NOMO-1 (cell line): ENCODE results near the gene HTR1D.
"Not testable (repeated sequence)": the region's sequence is repeated elsewhere in the genome, so short reads cannot be mapped to it uniquely, and the experiment has no call there.

Experiments
- DNase-seq, 2 experiments: peaks; one replicate each; lab custom pipeline; 2025; ENCODE audit not compliant: unreplicated experiment in 2 of 2; lab: John Stamatoyannopoulos, UW

Gene HTR1D, protein sequence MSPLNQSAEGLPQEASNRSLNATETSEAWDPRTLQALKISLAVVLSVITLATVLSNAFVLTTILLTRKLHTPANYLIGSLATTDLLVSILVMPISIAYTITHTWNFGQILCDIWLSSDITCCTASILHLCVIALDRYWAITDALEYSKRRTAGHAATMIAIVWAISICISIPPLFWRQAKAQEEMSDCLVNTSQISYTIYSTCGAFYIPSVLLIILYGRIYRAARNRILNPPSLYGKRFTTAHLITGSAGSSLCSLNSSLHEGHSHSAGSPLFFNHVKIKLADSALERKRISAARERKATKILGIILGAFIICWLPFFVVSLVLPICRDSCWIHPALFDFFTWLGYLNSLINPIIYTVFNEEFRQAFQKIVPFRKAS

DNA sequence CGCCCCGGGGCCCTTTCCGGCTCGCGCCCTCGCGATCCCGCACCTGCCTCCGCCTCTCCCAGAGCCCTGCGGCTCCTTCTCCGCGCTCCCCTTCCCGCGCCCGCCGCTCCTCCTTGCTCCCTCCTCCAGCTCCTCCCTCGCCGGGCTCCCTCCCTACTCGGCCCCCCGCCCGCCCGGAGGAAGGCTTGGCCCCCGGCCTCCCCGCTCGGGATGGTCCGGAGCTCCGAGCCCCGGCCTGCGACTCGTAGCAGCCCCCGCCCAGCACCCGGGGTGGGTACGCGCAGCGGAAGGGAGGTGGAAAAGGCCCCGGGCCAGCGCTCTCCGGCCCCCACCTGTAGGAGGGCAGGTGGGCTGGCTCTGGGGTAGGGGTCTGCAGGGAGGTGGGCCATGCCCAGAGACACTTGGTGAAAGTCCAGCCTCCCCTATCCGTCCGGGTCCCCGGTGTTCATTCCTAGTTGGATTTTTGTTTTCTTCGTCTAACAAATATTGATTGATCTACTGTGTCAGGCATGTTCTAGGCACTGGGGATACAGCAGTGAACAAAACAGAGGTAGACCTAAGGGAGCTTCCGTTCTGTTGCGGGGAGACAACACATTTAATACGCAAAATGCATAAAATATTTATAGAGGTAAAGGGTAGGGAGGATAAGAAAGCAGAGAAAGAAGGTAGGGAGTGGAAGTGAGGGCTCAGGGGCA lies at the start of gene HTR1D:
TSS of gene HTR1D (minus strand) at position 82 of the 695 bp plus-strand sequence. CDS start 23,283 bp downstream, outside the sequence.
- DNase-seq = no peak

DNA sequence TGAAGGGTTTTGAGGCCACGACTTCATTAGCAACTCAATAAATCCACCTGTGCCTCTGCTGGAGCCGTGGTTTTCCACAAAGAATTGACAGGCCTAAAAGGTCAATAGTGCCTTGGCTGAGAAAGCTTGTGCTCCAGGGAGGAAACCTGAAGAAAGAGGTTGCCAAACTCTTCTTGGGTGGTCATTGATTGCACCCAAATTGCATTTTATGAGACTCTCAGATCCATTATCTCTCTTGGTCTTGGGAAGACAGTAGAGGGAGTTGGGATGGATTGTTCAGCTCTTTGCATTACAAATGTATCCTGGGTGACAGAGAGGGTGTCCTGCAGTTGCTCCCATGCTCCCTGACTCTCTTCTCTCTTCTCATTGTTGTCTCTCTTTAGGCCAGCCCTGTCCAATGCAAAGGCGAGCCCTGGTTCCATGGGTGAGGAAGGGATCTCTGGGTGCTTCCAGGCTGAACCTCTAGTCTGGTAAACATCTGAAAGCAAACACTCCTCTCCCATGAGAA lies 46.1 kb upstream of the HTR1D start:
- DNase-seq = no peak

DNA sequence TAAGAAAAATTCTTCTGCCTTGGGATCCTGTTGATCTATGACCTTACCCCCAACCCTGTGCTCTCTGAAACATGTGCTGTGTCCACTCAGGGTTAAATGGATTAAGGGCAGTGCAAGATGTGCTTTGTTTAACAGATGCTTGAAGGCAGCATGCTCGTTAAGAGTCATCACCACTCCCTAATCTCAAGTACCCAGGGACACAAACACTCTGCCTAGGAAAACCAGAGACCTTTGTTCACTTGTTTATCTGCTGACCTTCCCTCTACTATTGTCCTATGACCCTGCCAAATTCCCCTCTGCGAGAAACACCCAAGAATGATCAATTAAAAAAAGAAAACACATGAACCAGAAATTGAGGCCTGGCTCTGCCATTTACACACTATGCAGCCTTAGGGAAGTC lies 40.8 kb upstream of the HTR1D start:
- not testable (repeated sequence) for DNase-seq

DNA sequence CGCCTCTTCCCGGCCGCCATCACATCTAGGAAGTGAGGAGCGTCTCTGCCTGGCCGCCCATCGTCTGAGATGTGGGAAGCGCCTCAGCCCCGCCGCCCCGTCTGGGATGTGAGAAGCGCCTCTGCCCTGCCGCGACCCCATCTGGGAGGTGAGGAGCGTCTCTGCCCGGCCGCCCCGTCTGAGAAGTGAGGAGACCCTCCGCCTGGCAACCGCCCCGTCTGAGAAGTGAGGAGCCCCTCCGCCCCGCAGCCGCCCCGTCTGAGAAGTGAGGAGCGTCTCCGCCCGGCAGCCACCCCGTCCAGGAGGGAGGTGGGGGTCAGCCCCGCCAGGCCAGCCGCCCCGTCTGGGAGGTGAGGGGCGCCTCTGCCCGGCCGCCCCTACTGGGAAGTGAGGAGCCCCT lies 40.1 kb upstream of the HTR1D start:
- not testable (repeated sequence) for DNase-seq

DNA sequence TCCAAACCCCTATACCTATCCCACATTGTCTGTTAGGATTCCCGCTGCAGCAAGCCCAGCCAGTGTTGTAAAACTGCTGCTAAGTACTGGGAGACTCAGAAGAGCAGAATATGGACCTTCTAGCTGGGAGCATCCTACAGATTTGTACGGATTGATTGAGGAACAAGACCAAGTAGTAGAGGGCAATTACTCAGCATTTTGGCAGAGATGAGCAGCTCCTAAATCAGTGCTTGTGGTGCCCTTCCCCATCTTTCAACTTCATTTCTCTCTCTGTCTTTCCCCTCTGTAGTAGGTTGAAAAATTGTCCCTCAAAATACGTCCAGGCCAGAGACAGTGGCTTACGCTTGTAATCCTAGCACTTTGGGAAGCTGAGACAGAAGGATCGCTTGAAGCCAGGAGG lies 37.3 kb upstream of the HTR1D start:
- no peak for DNase-seq

DNA sequence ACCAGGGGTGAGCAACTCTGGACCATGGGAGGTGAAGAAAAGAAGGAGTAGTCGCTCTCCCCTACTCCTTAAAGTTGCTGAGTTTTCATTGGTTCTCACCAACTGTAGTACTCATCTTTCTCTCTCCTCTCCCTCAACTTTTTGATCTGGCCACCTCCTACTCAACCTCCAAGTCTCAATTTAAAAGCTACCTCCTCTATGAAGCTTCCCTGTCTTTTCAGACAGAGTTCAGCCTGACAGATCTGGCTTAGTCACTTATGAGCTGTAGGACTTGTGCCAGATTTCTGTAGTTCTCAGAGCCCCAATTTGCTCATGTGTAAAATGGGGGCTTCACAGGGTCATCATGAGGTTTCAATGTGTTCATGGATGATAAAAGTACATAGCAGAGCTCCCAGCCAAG lies 34.5 kb upstream of the HTR1D start:
- DNase-seq = no peak

DNA sequence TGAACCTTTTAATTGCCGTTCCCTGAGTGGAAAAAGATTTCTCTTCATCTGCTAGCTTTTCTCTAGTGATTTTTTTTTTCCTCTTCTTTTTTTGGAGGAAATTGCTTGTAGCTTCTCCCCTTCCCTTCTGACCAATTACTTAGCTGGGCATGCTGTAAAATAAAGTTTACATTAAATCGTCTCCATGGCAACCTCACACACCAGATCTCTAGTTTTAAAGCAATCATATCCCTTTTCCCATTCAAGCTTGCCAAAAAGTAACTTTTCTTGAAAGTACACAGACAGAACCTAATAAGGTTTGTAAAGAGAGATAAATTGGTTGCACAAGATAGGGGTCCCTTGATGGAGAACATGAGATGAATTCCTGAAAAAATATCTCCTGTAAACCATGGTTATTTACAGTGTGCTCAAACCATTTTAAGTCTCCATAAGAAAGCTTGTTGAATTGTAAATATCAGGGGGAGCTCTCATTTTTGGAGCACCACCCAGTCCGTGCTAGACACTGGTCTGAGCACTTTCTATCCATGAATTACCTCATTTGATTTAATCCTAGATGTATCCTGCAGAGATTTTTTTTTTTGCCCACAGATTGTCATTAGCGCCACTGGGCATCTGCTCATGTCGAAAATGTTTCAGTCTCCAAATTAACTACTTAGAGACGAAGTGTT lies 32.6 kb upstream of the HTR1D start:
- DNase-seq = no peak

DNA sequence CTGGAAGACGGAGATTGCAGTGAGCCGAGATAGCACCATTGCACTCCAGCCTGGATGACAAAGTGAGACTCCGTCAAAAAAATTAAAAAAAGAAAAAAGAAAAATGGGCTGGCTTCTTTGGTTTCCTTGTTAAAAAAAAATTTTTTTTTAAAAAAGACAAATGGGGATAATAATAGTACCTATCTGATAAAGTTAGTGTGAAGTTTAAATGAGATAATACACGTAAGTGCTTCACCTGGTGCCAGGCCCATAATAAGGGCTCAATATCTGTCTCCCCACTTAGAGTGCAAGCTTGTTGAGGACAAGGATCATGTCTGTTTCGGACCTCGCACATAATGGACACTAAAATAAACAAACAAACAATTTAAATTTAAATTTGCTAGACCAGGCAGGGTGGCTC lies 30.0 kb upstream of the HTR1D start:
- DNase-seq = no peak

DNA sequence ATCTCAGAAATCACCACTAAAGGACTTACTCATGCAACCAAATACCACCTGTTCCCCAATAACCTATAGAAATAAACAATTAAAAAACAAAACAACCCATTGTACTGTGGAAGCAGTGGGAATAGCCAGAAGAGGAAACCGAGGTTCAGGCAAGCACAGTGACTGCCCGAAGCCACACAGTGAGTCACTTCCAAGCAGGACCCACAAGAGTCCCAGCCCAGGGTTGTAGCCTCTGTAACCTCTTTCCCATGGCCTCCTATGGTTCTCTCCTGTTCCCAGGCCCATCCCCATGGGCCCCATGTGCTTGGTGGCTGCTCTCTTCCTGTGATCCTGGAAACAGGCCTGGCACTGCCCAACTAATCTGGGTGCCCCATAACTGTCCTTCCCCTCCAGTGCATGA lies 29.0 kb upstream of the HTR1D start:
- DNase-seq = no peak

DNA sequence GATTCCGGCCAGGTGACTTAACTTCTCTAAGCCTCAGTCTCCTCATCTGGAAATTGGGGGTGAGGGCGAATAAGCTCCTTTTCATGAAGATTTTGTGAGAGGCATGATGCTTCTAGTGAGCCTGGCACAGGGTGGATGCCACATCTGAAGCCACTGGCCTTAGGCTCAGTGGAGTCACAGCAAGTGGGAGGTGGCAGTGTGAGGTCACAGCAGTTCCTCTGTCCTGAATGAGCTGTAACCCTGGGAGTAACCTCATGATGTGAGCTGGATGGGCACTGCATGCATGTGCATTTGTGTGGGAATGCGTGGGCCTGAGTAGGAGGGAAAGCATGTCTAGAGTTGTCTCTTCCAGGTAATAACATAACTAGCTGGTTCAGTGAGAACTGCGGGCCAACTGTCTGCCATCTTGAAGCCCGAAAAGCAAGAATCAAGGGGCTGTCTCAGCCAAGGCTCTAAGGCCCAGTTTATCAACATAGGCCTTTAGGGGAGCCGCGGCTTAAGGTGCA lies 27.0 kb upstream of the HTR1D start:
- DNase-seq = no peak

DNA sequence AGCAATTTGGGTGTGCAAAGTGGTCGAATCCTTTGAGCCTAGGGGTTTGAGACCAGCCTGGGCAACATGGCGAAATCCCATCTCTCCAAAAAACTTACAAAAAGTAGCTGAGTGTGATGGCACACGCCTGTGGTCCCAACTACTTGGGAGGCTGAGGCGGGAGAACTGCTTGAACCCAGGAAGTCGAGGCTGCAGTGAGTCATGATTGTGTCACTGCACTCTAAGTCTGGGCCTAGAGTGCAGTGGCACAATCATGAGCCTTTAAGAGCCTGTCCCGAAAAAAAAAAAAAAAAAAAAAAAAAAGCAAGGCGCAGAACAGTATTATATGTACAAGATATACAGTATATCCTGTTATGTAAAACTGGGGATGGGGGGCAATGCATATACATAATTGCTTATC lies 25.1 kb upstream of the HTR1D start:
- DNase-seq = no peak

DNA sequence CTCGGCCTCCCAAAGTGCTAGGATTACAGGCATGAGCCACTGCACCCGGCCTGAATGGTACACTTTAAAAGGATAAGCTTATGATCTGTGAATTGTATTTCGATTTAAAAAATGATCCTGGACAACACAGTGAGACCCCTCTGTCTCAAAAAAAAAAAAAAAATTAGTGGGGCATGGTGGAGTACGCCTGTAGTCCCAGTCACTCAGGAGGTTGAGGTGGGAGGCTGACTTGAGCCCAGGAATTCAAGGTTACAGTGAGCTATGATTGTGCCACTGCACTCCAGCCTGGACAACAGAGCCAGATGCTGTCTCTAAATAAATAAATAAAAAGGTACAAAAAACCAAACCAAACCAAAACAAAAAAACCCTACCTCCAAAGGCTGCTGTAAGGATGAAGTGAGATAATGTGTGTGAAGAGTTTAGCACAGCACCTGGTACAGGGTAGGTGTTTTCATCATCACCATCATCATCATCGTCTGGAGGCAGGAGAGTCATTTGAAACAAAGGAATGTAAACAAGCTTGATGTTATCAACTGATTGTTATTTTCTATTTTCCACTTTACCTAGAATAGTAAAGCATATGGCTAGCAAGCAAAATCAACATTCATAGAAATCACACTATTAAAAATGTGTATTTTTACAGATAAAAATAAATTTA lies 22.5 kb upstream of the HTR1D start:
- no peak for DNase-seq

DNA sequence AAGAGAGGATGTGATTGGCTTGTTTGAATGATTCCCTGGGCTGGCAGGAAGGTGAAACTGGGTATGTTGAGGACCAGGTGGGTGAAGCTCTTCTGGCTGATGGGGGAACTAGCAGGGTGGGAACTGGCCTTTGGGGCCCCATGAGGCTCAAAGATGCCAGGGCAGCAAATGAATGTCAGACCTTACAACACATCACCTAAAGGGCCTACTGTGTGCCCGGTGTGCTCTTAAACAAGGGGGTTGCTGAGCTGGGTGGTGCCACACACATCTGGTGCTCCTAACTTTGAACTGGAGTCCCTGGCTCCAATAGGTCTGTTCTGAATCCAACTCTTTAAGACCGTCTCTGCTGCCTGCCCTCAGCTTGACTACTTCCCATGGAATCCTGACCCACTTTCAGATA lies 21.3 kb upstream of the HTR1D start:
- no peak for DNase-seq

DNA sequence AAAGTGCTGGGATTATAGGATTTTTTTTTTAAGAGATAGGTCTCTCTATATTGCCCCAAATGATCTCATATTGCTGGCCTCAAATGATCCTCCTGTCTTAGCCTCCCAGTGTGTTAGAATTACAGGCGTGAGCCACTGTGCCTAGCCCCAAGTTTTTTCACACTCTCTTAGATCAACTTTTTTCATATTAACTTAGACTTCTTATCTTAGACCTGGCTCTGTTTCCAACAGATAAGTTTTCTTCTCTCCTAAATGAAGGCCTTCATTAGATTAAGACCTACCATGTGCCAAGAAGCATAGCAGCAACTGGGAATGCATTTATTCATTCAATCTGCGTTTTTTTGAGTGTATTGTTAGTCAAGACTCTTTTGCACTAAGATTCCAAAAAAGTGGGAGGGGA lies 20.2 kb upstream of the HTR1D start:
- no peak for DNase-seq

DNA sequence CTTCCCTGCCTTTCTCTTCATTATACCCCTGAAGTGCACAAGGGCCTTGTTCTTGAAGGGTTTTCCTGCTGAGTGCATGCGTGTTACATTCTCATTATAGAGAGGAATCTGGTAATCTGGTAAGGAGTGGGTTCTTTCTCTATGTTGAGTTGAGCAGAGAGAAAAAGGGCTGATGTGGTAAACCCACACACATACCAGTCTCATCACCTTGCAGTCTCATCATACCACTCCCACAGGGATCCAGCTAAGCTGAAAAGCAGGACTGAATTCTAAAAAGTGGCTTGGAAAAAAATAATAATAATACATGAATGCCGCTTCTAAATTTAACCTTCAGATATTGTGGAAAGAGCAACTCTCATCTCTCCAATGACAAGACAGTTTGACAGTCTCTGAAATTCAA lies 10.5 kb upstream of the HTR1D start:
- no peak for DNase-seq

DNA sequence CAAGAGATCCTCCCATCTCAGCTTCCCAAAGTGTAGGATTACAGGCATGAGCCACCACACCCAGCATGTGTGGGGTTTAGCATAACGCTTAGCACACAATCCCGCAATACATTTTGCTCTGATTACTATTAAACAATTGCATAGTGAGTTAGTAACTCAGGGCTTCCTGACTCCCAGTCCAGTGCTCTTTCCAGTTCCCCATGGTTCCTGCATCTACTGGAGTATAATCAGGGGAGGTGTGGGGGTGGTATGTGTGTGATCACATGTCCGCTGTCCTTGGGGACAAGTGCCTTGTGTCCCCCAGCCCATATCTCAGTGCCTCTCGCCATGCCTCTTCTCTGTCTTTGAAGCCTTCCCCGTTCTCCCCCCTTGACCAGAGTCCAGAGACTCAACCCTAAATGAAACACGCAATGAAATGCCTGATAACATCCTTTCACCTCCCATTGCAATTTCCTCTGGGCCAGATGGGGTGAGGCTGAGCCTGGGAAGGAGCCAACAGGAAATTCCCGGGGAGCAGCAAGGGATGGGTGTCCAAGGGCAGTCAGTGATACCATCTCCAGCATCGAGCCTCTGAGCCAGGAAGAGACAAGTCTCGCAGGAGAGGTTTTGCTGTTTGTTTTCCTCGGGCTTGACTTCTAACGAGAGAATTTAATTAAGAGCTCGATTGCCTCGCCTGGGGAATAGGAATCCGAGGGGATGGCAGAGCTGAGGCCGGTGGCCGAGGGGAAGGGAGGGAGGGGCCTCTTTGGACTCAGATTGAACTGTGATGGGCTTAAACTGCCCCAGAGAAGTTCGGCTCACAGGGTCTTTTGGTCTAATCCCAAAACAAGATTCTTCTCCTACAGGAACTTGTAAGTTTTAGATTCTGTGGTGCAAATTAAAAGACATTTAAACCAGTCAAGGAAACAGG lies 7.7 kb upstream of the HTR1D start:
- DNase-seq = no peak

DNA sequence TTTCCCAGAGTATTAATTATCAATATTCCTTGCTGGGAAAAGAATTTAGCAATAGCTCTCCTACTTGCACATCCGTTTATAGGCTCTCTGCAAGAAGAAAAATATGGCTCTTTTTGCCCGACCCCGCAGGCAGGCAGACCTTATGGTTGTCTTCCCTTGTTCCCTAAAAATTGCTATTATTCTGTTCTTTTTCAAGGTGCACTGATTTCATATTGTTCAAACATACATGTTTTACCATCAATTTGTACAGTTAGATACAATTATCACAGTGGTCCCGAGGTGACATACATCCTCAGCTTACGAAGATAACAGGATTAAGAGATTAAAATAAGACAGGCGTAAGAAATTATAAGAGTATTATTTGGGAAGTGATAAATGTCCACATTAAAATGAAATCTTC lies 6.7 kb upstream of the HTR1D start:
- DNase-seq = not testable (repeated sequence)

DNA sequence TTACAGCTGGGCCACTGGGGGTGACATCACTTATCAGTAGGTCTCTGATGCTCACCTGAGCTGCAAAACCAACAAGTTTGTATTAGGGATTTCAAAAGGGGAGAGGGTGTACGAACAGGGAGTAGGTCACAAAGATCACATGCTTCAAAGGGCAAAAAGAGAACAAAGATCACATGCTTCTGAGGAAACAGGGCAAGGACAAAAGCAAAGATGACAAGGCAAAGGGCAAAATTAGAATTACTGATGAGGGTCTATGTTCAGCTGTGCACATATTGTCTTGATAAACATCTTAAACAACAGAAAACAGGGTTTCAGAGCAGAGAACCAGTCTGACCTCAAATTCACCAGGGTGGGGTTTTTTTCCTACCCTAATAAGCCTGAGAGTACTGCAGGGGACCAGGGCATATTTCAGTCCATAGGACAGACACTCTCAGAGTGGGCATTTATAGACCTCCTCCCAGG lies 6.2 kb upstream of the HTR1D start:
- not testable (repeated sequence) for DNase-seq

DNA sequence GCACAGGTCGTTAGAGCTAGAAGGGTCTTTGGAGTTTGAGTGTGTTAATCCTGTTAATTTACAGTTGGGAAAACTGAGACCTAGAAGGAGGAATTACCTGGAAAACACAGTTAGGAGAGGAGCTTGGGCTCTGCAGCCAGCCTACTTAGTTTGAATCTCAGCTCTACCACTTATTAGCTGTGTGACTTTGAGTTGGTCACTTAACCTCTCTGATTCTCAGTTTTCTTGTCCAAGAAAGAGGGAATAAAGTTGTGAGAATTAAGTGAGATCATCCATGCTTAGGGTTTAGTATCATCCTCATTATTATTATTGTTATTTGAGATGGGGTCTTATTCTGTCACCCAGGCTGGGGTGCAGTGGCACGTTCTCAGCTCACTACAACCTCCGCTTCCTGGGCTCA lies 5.4 kb upstream of the HTR1D start:
- no peak for DNase-seq

DNA sequence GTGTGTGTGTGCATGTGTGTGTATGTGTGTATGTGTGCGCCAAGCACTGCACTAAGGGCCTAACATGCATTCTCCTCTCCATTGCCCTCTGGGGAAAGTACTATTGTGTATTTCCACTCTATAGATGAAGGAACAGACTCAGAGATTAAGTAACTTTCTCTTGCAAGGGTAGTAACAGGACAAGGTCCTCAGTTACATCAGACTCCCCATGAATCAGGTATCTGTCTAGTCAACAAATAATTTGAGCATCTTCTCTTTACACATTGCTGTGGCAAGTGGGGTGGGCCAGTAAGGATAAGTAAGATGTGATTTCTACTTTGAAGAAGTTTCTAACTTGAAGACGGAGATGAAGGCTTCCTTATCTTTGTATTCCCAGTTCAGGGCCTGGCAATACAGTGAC lies 5.0 kb upstream of the HTR1D start:
- no peak for DNase-seq
